Natural killer cell (primary cell): Measurements from ENCODE around the gene TSPAN18. TPM values are rescaled to one million over a fixed set of nuclear protein-coding genes. Genes with fewer than 3 reads are reported as not detected.

ENCODE experiments used
- ATAC-seq, 3 donors: fragments of 150-1000 bp in 2 of 3; fragments of 200-7000 bp in 1 of 3; cut with Tn5 transposase; 1 replicate in 1 of 3; 2 replicates in 2 of 3; pipeline ENCODE4 v1.10.0; 2021; ENCODE audit warnings: mild to moderate bottlenecking in 2 of 3, moderate library complexity in 2 of 3
- DNase-seq, 2 donors: peaks; one replicate each; pipeline versions ENCODE4 v3.0.0 to v3.0.0-alpha.2; 2013 to 2021; ENCODE audit warnings: mixed read lengths in 1 of 2
- H3K27ac ChIP-seq: one replicate; pipeline ENCODE4 v1.5.1; 2013; ENCODE audit warnings: mild to moderate bottlenecking, low read length
- H3K27me3 ChIP-seq: one replicate; pipeline ENCODE4 v1.6.1; 2013; ENCODE audit warnings: low read length; ENCODE audit not compliant: control insufficient read depth, insufficient read depth
- H3K36me3 ChIP-seq: one replicate; pipeline ENCODE4 v1.6.1; 2013; ENCODE audit warnings: low read length; ENCODE audit not compliant: control insufficient read depth, insufficient read depth
- H3K4me1 ChIP-seq: one replicate; pipeline ENCODE4 v1.6.1; 2013; ENCODE audit warnings: low read length; ENCODE audit not compliant: control insufficient read depth, insufficient read depth
- H3K4me3 ChIP-seq: one replicate; pipeline ENCODE4 v1.5.1; 2013; ENCODE audit warnings: low read length
- H3K9me3 ChIP-seq: one replicate; pipeline ENCODE4 v1.6.1; 2013; ENCODE audit warnings: low read length; ENCODE audit not compliant: control insufficient read depth, insufficient read depth
- H3K27ac Mint-ChIP-seq, 2 donors: one replicate each; pipeline ENCODE4 v1.8.0; 2022; ENCODE audit warnings: mild to moderate bottlenecking in 2 of 2, mixed read lengths in 2 of 2, moderate library complexity in 1 of 2
- H3K27me3 Mint-ChIP-seq, 2 donors: one replicate each; pipeline ENCODE4 v1.8.0; 2022; ENCODE audit warnings: low read depth in 2 of 2, mixed read lengths in 2 of 2
- H3K36me3 Mint-ChIP-seq: one replicate; pipeline ENCODE4 v1.8.0; 2022; ENCODE audit warnings: mixed read lengths
- H3K4me1 Mint-ChIP-seq, 2 donors: one replicate each; pipeline ENCODE4 v1.8.0; 2022; ENCODE audit warnings: mixed read lengths in 2 of 2
- H3K4me3 Mint-ChIP-seq: one replicate; pipeline ENCODE4 v1.8.0; 2022; ENCODE audit warnings: mild to moderate bottlenecking, moderate library complexity, mixed read lengths
- H3K9me3 Mint-ChIP-seq, 2 donors: one replicate each; pipeline ENCODE4 v1.8.0; 2022; ENCODE audit warnings: mixed read lengths in 2 of 2
- WGBS: methylation state at CpG from one replicate; pipeline ENCODE4 v1.1.7; 2013; ENCODE audit warnings: missing lambda C conversion rate; ENCODE audit not compliant: insufficient coverage; 5-methylcytosine and 5-hydroxymethylcytosine counted together
- intact Hi-C: fragments of 100-400 bp; cut with micrococcal nuclease; formaldehyde crosslinking; loops from one replicate; pipeline ENCODE4 v1.14.2; 2022
- total RNA-seq, 4 donors: library from RNA; stranded (reverse); fragments of 120-200 nt in 1 of 4; gene quantifications; one replicate each; pipeline versions ENCODE4 v1.2.3 to v1.2.4, GENCODE V29; 2013 to 2022
- TF ChIP-seq, protein P1 (sequence below): fragments of 200-600 bp; IDR thresholded peaks from one replicate; pipeline ENCODE4 v1.8.0; 2022; ENCODE audit warnings: antibody characterized with exemption

TSPAN18 gene
- total RNA-seq, 3 donors from 2014 or later (not counting 1 experiment from before 2014, with no cell fraction given) = 1.9 to 2.4 (median 2.3) TPM

- no peak overlapping the region for H3K27ac ChIP-seq
- intact Hi-C loops = no loop called here
- Mint-ChIP-seq H3K27me3 (peaks cover 19 to 31% of the 10 kb centered on the region in 2 donors), H3K4me3 (no peak overlapping the region), H3K36me3 (no peaks in the 10 kb centered on the region), H3K9me3 (no peaks in the 10 kb centered on the region), H3K27ac (no peak overlapping the region), H3K4me1 (no peaks in the 10 kb centered on the region)
- ATAC-seq = no peak
- H3K36me3 ChIP-seq = no peaks in the 10 kb centered on the region
- H3K27me3 ChIP-seq = no peaks in the 10 kb centered on the region
- no peak overlapping the region for H3K4me3 ChIP-seq
- no peak for DNase-seq
- no peaks in the 10 kb centered on the region for H3K9me3 ChIP-seq
- 77% methylated on average over 6 of the region's 6 CpGs for WGBS
- no peaks in the 10 kb centered on the region for H3K4me1 ChIP-seq
- TF ChIP-seq, protein P1, sequence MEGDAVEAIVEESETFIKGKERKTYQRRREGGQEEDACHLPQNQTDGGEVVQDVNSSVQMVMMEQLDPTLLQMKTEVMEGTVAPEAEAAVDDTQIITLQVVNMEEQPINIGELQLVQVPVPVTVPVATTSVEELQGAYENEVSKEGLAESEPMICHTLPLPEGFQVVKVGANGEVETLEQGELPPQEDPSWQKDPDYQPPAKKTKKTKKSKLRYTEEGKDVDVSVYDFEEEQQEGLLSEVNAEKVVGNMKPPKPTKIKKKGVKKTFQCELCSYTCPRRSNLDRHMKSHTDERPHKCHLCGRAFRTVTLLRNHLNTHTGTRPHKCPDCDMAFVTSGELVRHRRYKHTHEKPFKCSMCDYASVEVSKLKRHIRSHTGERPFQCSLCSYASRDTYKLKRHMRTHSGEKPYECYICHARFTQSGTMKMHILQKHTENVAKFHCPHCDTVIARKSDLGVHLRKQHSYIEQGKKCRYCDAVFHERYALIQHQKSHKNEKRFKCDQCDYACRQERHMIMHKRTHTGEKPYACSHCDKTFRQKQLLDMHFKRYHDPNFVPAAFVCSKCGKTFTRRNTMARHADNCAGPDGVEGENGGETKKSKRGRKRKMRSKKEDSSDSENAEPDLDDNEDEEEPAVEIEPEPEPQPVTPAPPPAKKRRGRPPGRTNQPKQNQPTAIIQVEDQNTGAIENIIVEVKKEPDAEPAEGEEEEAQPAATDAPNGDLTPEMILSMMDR = no peak
These were observed 156.5 kb downstream of the TSPAN18 start for GRCh38 chr11:44883277-44883676.

DNA sequence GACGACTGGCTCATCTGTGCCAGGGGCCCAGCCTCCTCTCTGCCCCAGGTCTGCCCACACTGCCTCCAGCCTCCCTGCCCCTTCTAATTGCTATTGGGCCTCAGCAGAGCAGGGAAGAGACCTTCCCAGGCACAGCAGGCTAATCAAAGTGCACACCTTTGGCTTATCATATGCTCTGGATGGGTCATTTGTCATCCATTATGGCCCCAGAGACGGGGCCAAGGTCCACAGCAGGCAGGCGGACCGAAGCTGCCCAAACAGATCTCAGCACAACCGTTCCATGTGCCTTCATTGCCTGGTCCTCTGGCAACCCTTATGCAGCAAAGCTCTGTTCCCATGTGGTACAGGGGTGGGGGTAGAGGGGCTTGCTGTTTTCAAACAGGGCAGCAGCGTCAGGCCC is 157.3 kb downstream of the TSPAN18 start:
- TF ChIP-seq, protein P1 = no peak
- Histone ChIP-seq H3K27me3 (no peaks in the 10 kb centered on the region), H3K4me1 (no peaks in the 10 kb centered on the region), H3K4me3 (no peak overlapping the region), H3K27ac (no peak overlapping the region), H3K9me3 (no peaks in the 10 kb centered on the region), H3K36me3 (no peaks in the 10 kb centered on the region)
- no peaks in the 10 kb centered on the region for H3K36me3 Mint-ChIP-seq
- no peaks in the 10 kb centered on the region for H3K9me3 Mint-ChIP-seq
- 86% methylated on average over 6 of the region's 6 CpGs for WGBS
- H3K4me1 Mint-ChIP-seq = no peaks in the 10 kb centered on the region
- H3K27ac Mint-ChIP-seq = no peak overlapping the region
- ATAC-seq (no peak), DNase-seq (no peak)
- peaks cover 19 to 31% of the 10 kb centered on the region in 2 donors for H3K27me3 Mint-ChIP-seq
- no peak overlapping the region for H3K4me3 Mint-ChIP-seq
- intact Hi-C loops = no loop called here

DNA sequence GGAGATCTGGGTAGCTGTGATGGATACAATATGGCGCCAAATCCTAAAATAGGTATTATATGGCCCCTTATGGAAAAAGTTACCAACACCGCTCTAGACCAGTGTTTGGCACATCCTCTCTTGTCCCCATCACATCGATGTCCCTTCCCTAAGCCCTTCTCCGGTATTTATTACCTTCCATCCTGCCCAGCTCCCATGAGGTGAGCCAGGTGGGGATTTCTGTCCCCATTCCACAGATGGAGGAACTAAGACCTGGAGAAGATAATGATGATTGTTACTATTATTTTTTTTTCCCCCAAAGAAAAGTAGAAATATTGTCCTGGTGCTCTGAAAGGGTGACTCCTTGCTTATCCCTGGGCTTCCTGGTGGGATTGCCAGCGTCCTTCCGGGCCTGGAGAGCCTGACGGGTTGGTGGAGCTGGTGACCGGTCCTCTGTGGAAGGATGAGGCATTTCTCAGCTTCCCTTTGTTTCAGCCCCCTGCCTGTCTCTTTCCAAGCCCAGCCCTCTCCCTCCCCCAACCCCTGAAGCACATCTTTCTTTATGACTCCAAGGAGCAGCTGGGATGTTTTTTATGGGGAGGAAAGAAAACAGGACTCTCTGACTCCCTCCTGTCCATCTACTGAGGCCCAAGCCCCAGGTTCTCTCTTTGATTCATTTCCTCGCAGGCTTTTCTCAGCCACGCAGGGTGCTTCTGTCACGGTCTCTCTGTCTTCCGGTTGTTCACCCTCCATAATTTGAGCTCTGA is 158.5 kb downstream of the TSPAN18 start:
- DNase-seq = no peak
- H3K4me1 Mint-ChIP-seq = no peaks in the 10 kb centered on the region
- H3K4me3 Mint-ChIP-seq = no peak overlapping the region
- 93% methylated on average over 11 of the region's 12 CpGs for WGBS
- H3K27me3 Mint-ChIP-seq = peaks cover 19 to 29% of the 10 kb centered on the region in 2 donors
- no peaks in the 10 kb centered on the region for H3K9me3 Mint-ChIP-seq
- ATAC-seq = no peak
- no peaks in the 10 kb centered on the region for H3K36me3 ChIP-seq
- H3K4me3 ChIP-seq = no peak overlapping the region
- H3K36me3 Mint-ChIP-seq = no peaks in the 10 kb centered on the region
- H3K9me3 ChIP-seq = no peaks in the 10 kb centered on the region
- no peak overlapping the region for H3K27ac Mint-ChIP-seq
- no peaks in the 10 kb centered on the region for H3K4me1 ChIP-seq
- H3K27me3 ChIP-seq = no peaks in the 10 kb centered on the region
- no peak overlapping the region for H3K27ac ChIP-seq
- intact Hi-C loops = no loop called here
- TF ChIP-seq, protein P1 = no peak
